ENCODE data around the gene ZNF337.

The ZNF337 gene

GRCh38 chr20:25624500-25624939 lies 72.1 kb downstream of the ZNF337 start:
- TF ChIP-seq CTCF (IDR thresholded peaks at IDR 0.05; ENCODE audit: insufficient read depth, missing control alignments) = no peak
- DNase-seq (ENCODE audit: insufficient read length, low spot score) (no peak), FAIRE-seq (no peak)

Measured in D721Med (cell line).